ENCODE results near the gene SOCS1.
A peak's percentile ranks its signal among the peaks of the same experiment; 100 is the strongest.

SOCS1 gene

GRCh38 chr16:11242658-11243057, 13.3 kb downstream of the SOCS1 start:
- no peak for DNase-seq

- DNase-seq, result no peak
Observed at GRCh38 chr16:11241480-11242204, 14.4 kb downstream of the SOCS1 start.

- no peak for DNase-seq
Observed at GRCh38 chr16:11240636-11241473, 15.1 kb downstream of the SOCS1 start.

GRCh38 chr16:11239644-11240632, 16.1 kb downstream of the SOCS1 start:
- no peak for DNase-seq

GRCh38 chr16:11238272-11239202, 17.5 kb downstream of the SOCS1 start:
- DNase-seq, result no peak

GRCh38 chr16:11236461-11237254, 19.3 kb downstream of the SOCS1 start:
- no peak for DNase-seq

- DNase-seq, result no peak
Observed at GRCh38 chr16:11235703-11235991, 20.4 kb downstream of the SOCS1 start.

GRCh38 chr16:11234884-11235702, 20.9 kb downstream of the SOCS1 start:
- no peak for DNase-seq

GRCh38 chr16:11233727-11234376, 22.2 kb downstream of the SOCS1 start:
- no peak for DNase-seq

- DNase-seq, result no peak
Observed at GRCh38 chr16:11232852-11233726, 22.9 kb downstream of the SOCS1 start.

- no peak for DNase-seq
Observed at GRCh38 chr16:11232302-11232851, 23.6 kb downstream of the SOCS1 start.

GRCh38 chr16:11231367-11231970, 24.5 kb downstream of the SOCS1 start:
- no peak for DNase-seq

GRCh38 chr16:11229906-11230305, 26.1 kb downstream of the SOCS1 start:
- peak; percentile 16 for DNase-seq

GRCh38 chr16:11229432-11229831, 26.6 kb downstream of the SOCS1 start:
- DNase-seq, result no peak

GRCh38 chr16:11225677-11226549, 30.1 kb downstream of the SOCS1 start:
- no peak for DNase-seq

GRCh38 chr16:11224894-11225676, 30.9 kb downstream of the SOCS1 start:
- DNase-seq, result no peak
